Activated T-helper 1 cell treated with anti-CD3 and anti-CD28 coated beads, Interleukin-2, amount 50 U/mL, for 16 hours (primary cell): Measurements from ENCODE around the gene SCO2.
"Not testable (repeated sequence)": the region's sequence is repeated elsewhere in the genome, so short reads cannot be mapped to it uniquely, and the experiment has no call there.

ENCODE experiments used
- DNase-seq, 2 donors: peaks; one replicate each; pipeline ENCODE4 v3.0.0-alpha.2; 2020; ENCODE audit warnings: low read depth in 1 of 2, low spot score in 1 of 2

Gene SCO2

DNA sequence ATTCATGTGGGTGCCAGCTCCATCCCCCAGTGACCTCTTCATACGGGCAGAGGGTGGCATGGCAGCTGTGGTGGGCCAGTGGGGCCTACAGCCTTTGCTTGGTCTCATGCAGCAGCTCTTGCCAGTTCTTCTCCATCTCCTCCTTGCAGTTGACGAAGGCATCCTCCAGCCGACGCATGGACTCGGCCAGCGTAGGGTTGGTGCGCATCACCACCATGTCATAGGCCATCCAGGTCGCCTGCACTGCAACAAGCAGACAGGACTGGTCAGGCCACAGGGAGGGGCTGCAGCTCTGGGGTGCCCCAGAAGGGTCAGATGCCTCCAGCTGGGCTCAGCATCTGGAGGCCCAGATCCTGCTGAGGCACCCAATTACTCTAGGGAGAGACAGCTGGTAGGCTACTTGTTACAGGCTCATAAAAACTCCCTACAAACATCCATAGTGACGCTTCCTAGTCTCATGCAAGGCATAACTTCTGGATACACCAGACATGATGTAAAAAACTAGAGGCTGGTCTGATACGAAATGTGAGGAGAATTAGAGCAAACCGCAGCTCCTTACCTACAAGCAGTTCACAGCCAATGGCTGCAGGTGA, 25.9 kb upstream of the SCO2 start:
- DNase-seq, result no peak

DNA sequence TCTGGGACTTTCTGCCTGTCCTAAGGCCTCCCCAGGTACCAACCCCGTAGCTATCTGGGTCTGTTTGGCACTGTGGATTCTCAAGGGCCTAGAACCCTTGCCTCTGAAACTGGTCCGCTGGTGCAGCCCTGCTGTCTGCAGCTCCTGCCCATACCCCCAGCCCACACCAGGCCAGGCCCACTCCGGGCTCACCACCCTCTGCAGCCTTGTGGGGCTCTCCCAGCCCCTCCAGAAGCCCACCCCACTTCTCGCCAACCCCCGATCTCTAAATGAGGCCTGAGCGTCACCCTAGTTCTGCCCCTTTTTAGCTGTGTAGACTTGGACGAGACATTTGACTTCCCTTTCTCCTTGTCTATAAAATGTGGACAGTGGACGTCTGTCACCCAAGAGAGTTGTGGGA, 25.0 kb upstream of the SCO2 start:
- no peak for DNase-seq

DNA sequence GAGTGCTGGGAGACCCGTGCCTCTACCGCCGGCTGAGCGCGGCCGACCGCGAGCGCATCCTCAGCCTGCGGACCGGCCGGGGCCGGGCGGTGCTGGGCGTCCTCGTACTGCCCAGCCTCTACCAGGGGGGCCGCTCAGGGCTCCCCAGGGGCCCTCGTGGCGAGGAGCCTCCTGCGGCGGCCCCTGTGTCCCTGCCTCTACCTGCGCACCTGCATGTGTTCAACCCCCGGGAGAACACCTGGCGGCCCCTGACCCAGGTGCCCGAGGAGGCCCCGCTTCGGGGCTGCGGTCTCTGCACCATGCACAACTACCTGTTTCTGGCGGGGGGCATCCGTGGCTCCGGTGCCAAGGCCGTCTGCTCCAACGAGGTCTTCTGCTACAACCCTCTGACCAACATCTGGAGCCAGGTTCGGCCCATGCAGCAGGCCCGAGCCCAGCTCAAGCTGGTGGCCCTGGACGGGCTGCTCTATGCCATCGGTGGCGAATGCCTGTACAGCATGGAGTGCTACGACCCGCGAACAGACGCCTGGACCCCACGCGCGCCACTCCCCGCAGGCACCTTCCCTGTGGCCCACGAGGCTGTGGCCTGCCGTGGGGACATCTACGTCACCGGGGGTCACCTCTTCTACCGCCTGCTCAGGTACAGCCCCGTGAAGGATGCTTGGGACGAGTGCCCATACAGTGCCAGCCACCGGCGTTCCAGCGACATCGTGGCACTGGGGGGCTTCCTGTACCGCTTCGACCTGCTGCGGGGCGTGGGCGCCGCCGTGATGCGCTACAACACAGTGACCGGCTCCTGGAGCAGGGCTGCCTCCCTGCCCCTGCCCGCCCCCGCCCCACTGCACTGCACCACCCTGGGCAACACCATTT, 23.8 kb upstream of the SCO2 start:
- no peak for DNase-seq

DNA sequence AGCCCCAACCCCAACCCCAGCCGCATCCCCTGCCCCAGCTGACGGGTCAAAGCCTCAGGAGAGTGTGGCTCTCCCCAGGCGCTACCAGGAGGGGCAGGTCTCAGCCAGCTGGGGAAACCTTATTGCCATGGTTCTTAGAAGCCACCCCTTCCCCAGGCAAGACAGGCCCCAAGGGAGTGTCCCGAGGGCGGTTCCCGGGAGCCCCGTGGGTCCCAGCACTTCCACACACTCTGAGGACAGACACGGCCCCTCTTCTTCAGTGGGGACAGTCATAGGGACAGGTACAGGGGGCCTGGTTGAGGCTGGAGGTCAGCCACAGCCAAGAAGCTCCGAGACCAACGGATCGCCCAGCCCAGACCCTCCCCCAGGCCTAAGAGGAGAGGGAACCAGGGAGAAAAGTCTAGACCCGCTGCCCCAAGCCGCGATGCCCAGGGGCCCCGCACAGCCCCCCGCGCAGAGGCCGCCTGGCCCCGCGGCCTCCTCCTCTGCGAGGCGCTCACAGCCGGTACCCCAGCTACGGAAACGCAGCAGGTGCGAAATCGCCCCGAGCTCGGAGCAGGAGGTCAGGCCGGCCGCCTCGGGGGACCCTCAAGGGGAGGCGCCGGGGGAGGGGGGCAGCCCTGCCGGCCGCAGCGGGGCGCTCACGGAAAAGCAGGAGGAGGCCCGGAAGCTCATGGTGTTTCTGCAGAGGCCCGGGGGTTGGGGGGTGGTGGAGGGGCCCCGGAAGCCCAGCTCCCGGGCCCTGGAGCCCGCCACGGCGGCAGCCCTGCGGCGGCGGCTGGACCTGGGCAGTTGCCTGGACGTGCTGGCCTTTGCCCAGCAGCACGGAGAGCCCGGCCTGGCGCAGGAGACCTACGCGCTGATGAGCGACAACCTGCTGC, 22.9 kb upstream of the SCO2 start:
- DNase-seq, result peak; percentile 43 to 51

DNA sequence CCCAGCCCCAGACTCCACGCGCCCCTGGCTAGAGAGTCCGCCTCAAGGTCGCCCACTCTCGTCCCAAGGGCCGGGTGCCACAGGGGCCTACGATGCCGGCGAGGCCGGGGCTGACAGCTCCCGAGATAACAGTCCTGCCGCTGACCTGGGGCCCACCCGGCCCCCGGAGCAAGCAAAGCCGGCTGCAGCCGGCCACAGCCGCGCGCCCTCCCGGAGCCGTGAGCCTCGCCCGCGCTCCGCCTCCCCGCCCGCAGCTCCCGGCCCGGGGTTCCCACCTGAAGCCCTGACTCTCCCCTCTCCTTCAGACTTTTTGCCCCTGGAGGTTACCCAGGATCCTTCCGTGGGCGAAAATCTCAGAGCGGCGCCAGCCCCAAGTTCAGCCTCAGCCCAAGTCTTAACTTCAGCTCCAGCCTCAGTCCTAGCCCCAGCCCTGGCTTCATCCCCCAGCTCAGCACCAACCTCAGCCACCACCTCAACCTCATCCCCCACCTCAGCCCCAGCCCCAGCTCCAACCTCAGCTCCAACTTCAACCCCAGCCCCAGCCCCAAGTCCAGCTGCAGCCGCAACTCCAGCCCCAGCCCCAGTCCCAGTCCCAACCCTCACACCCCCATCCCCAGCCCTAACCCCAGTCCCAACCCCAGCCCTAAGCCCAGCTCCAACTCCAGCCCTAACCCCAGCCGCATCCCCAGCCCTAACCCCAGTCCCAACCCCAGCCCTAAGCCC, 22.0 kb upstream of the SCO2 start:
- no peak for DNase-seq

DNA sequence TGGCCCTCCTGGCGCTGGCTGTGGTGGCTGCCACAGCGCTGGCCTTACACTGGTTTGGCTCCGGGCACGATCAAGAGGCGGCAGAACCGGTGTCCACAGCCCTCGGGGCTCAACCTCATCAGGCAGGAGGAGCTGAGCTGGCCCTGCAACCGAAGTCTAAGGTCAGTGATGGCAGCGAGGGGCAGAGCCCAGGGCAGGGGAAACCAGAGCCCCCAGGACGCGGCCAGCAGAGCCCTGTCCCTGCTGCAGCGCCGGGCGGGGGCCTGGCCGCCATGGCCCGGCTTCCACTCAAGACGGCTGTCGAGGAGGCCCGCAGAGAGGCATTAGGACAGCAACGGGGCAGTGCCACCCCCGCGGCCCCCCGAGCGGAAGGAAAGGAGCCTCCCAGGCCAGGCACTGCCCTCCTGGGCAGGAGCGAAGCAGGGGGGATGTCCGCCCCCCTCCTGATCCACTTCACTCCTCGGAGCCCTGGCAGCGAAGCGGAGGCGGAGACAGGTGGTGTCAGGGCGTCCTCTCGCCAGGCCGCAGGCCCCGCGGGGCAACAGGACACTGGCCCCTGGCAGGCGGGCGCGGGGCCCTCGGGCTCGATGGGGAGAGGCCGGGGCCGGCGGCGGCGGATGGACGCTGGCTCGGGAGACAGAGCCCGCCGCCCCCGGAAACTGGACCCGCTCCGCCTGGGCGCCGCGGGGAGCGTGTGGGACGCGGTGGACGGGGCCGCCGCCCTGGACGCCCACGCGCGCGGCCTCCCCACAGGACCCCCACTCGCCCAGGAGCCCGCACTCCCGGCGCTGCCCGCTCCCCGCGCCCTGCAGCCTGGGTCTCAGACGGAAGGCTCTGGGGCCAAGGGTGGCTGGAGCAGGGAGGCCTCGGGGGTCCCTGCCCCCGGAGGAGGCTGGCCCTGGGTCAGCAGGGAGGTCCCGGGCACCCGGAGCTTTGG, 21.2 kb upstream of the SCO2 start:
- no peak for DNase-seq

DNA sequence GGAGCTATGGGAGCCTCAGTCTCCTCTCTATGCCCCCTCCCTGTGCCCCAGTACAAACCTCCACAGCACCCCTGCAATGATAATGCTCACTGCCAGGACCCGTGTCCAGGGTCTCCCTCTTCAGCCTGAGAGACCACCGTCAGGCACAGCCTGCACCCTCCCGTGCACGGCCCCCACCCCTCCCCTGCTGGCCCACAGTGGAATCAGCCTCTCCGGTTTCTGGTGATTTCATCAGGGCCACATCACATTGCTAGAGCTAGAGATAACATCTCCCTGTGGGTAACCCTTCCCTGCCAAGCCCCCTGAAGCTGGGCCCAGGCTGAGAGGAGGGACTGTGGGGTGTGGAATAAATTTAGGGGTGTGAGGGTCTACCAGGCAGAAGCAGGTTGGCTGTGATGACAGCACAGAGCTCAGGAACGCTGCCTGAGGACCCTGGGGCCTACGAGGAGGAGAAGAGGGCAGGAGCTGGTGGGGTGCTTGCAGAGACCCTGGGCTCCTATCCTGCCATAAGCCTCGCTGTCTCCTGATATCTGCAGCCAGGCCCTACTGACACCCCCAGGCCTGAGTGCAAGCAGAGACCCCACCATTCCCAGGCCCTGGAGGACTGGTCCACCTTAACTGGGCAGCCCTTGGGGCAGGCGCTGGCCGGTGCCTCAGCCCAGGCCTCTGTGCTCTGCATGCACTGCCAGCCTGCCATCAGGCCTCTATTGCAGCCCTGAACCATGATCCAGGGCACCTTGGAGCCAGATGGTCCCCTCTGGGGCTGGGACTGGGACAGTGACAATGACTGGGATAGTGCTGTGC, 20.3 kb upstream of the SCO2 start, which contains the start of gene KLHDC7B:
Gene KLHDC7B, plus strand, starts transcription at position 378 of the 804 bp plus-strand sequence. Its CDS starts 345 bp downstream, at position 723.
- no peak for DNase-seq

DNA sequence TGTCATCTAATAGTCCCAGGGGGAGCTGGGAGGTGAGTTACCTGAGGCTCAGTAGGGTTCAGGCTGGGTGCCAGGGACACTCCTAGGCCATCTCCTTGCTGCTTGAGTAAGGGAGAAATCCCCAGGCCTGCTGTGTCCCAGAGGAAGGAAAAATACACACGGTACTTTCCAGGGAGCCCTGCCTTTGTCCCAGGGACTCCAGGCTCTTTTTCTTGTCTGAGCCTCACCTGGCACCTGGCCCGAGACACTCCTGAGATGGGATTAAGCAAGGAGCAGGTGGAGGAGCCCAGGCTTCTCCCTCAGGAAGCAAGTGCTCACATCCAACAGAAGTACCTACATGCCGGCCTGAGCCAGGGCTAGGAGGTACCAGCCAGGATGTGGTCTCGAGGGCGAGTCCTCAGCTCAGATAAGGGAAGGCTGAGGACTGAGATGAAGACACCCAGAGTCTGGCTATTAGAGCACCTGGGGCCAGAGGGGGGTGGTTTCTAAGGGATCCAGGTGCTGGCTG, 19.4 kb upstream of the SCO2 start:
- DNase-seq, result no peak

DNA sequence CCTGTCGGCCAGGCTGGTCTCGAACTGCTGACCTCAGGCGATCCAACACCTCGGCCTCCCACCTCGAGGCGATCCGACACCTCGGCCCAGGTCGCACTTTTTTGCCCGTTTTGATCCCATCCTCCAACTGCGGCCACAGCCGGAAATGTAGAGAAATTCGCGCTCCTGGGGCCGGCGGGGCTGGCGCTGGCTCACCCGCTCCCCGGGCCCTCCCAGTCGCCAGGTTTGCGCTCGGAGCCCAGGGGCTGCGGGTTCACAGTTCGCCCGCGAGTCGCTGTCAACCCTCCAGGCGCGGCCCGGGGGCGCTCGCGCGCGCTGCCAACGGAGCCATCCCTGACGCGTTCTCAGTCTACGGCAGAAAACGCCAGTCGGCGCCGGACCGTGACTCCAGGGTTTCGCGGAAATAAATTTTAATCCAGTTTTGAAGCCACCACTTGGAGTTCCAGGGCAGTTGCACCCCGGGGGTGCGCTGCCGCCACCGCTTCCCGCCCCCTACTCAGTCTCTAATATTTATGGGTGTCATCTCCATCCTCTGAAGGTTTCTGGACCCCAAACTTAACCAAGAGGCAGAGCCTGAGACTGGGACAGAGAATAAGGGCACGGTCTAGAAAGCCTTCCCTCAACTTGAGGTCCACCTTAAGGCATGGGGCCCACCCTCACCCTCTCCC, 18.8 kb upstream of the SCO2 start:
- peak; percentile 66 to 73 for DNase-seq

DNA sequence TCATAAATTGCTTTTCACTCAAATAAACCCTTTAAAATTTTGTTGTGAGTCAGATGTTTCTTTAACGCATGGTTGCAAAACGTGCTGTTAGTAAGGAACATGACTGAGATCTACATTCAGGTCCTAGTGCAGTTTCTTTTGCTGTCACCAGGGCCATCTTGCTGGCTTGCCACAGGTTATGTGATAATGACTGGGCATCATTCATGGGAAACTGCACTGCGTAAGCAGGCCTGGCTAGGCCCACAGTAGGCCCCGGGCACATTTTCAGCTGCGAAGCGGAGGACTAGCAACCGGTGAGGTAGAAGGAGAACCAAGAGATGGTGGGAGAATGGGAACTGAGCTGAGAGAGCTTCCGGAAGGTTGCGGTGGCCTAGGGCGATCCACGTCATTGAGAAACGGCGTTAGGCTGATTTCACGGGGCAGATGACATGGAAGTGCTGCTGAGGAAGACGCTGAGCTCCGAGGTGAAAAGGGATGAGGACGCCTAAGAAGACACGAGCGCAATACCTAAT, 17.1 kb upstream of the SCO2 start:
- no peak for DNase-seq

DNA sequence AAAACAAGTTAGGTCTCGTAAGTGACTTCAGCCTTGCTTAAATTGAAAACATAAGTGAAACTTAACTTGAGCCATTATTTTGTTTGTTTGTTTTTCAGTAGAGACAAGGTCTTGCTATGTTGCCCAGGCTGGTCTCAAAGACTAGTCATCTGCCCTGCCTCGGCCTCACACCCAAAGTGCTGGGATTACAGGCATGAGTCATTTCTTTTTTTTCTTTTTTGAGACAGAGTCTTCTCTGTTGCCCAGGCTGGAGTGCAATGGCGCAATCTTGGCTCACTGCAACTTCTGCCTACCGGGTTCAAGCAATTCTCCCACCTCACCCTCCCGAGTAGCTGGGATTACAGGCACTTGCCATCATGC, 16.2 kb upstream of the SCO2 start:
- DNase-seq, result not testable (repeated sequence)

DNA sequence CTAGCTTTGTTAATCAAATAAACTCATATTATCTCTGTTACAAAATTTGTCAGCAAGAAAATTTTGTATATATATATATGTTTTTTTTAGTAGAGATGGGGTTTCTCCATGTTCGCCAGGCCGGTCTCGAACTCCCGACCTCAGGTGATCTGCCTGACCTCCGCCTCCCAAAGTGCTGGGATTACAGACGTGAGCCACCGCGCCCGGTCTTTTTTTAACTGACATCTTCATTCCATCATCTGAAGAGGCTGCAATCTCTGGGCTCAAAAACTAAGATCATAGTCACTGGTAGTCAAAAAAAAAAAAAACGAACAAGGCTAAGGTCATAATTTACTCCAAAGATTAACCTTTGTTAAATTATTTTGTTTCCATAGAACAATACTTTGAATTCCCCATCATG, 15.0 kb upstream of the SCO2 start:
- DNase-seq, result no peak

DNA sequence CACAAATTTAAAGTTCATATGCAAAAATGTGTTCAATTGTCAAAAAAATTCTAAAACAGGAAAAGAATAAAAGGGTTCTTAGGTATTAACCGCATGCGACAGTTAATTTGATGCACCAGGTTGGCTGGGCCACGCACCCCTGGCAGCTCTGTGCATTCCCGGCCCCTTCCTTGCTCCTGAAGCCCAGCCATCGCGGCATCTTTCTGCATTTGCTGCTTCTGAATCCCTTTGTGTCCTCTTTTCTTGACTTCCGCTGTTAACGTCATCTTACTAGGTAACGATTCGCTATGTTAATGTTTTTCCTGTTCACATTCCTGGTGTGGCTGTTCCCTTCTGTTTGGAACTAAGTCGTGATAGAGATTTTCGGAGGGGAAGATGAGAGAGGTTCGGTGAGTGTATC, 12.4 kb upstream of the SCO2 start:
- DNase-seq, result no peak

DNA sequence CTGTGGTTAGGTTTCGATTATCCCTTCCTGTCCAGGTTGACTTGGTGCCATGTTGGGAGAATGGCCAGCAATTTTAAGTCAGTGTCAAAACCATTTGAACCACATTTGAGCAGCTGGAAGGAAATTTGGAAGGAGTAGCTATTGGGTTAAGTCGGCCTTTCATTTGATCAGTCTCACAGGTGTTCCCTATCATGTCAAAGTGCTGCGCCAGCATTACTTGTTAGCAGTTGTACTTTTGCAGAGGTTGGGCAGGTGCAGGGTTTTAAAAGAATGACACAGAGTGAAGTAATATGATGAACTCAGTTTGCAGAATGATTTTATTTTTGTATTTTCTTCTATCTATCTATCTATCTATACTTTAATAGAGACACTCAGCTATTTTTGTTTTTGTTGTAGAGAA, 10.8 kb upstream of the SCO2 start:
- DNase-seq, result no peak

DNA sequence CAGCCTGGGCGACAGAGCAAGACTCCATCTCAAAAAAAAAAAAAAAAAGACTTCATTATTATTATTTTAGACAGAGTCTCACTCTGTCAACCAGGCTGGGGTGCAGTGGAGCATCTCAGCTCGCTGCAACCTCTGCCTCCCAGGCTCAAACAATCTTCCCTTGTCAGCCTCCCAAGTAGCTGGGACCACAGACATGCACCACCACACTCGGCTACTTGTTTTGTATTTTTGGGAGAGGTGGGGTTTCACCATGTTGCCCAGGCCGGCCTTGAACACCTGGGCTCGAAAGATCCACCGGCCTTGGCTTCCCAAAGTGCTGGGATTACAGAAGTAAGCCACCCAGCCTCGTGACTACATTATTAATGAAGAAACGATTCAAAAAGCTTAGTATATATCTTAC, 9.7 kb upstream of the SCO2 start:
- DNase-seq, result no peak

DNA sequence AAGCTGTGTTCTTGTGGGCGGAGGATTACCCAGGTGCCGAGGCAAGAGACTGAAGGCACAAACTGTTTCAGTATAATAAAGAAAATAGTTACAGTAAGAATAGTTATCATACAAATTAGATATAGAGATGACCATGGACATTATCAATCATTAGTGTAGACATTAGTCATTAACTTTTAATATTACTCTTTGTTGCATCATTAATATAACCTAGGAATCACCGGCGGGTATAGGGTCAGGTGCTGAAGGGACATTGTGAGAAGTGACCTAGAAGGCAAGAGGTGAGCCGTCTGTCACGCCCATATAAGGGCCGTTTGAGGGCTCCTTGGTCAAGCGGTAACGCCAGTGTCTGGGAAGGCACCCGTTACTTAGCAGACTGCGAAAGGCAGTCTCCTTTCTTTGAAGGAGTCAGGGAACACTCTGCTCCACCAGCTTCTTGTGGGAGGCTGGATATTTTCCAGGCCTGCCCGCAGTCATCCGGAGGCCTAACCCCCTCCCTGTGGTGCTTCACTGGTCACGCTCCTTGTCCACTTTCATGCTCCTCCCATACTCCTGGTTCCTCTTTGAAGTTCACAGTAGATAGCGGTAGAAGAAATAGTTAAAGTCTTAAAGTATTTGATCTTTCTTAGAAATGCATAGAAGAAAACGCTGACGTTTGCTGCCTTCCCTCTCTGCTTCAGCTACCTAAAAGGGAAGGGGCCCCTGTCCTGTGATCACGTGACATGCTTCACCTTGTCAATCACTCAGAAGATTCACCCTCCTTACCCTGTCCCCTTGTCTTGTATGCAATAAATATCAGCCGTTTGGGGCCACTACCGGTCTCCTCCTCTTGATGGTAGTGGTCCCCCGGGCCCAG, 8.7 kb upstream of the SCO2 start:
- not testable (repeated sequence) for DNase-seq
